HepG2 (cell line): ENCODE measurements around the gene PLLP. TPM values are rescaled to one million over a fixed set of nuclear protein-coding genes. Genes with fewer than 3 reads are reported as not detected.

Experiments
- ARNT ChIP-seq: fragments of 450-650 bp; IDR thresholded peaks from 2 replicates; pipeline ENCODE4 v1.6.1; 2017
- BRCA1 ChIP-seq: sonication (generic); formaldehyde crosslinking; IDR thresholded peaks from 2 replicates; pipeline ENCODE4 v1.4.0; 2020; ENCODE audit warnings: missing genetic modification reagents
- HNF1A ChIP-seq, 2 experiments: sonication (generic) in 1 of 2; formaldehyde crosslinking in 1 of 2; IDR thresholded peaks; 2 replicates each; pipeline versions ENCODE4 v1.4.0 to v1.6.1; 2016 to 2020; ENCODE audit warnings: borderline replicate concordance in 1 of 2, low read depth in 1 of 2, mild to moderate bottlenecking in 1 of 2, missing genetic modification reagents in 1 of 2
- HNRNPLL ChIP-seq: fragments of 200-400 bp; formaldehyde crosslinking; IDR thresholded peaks from 2 replicates; pipeline ENCODE4 v1.6.1; 2017; ENCODE audit warnings: mild to moderate bottlenecking, low read depth, low read length; ENCODE audit not compliant: poor library complexity, severe bottlenecking
- JUND ChIP-seq: sonication (generic); formaldehyde crosslinking; IDR thresholded peaks from 2 replicates; pipeline ENCODE4 v1.8.0; 2022; ENCODE audit warnings: mild to moderate bottlenecking, missing genetic modification reagents
- NFIB ChIP-seq: sonication (generic); formaldehyde crosslinking; IDR thresholded peaks from 2 replicates; pipeline ENCODE4 v1.9.0; 2021; ENCODE audit warnings: missing genetic modification reagents, mild to moderate bottlenecking, borderline replicate concordance
- NFKB2 ChIP-seq: sonication (generic); formaldehyde crosslinking; IDR thresholded peaks from 2 replicates; pipeline ENCODE4 v1.4.0; 2020; ENCODE audit warnings: missing genetic modification reagents, borderline replicate concordance
- TEAD2 ChIP-seq: sonication (generic); formaldehyde crosslinking; IDR thresholded peaks from 2 replicates; pipeline ENCODE4 v1.9.0; 2021; ENCODE audit warnings: missing genetic modification reagents
- THAP11 ChIP-seq: IDR thresholded peaks from 2 replicates; pipeline ENCODE4 v1.6.1; 2016; ENCODE audit warnings: missing biosample characterization, missing genetic modification reagents
- YY1 ChIP-seq: IDR thresholded peaks from 2 replicates; pipeline ENCODE4 v1.6.1; 2011; ENCODE audit warnings: low read length, low read depth, moderate library complexity, mild to moderate bottlenecking; ENCODE audit not compliant: insufficient read depth, insufficient replicate concordance
- ZKSCAN8 ChIP-seq: IDR thresholded peaks from 2 replicates; pipeline ENCODE4 v1.6.1; 2016; ENCODE audit warnings: borderline replicate concordance, missing genetic modification reagents, missing compliant biosample characterization
- ZNF17 ChIP-seq: sonication (generic); formaldehyde crosslinking; IDR thresholded peaks from 2 replicates; pipeline ENCODE4 v1.5.0; 2020; ENCODE audit warnings: mild to moderate bottlenecking, missing genetic modification reagents
- ZNF253 ChIP-seq: sonication (generic); formaldehyde crosslinking; IDR thresholded peaks from 2 replicates; pipeline ENCODE4 v1.8.0; 2022; ENCODE audit warnings: mild to moderate bottlenecking, missing genetic modification reagents, borderline replicate concordance
- ZNF710 ChIP-seq: sonication (generic); formaldehyde crosslinking; IDR thresholded peaks from 2 replicates; pipeline ENCODE4 v1.5.0; 2020; ENCODE audit warnings: mild to moderate bottlenecking, missing genetic modification reagents, borderline replicate concordance
- polyA plus RNA-seq, 8 experiments: library from polyadenylated mRNA; depleted of rRNA in 3 of 8; stranded (reverse) in 7 of 8; unstranded in 1 of 8; fragments of >200 nt; fragmentation: Illumina TruSeq in 4 of 8; extraction: Trizol in 4 of 8; gene quantifications; 2 replicates each; pipeline versions ENCODE4 v1.2.1 to v1.2.3, GENCODE V29; 2011 to 2016; ENCODE audit warnings: low read depth in 4 of 8, missing spikeins in 1 of 8, mixed read lengths in 1 of 8; ENCODE audit not compliant: insufficient read depth in 1 of 8
- total RNA-seq, 5 experiments: library from RNA; depleted of rRNA; stranded (reverse); fragments of >200 nt; fragmentation: Illumina TruSeq; extraction: Trizol; gene quantifications; 2 replicates each; pipeline ENCODE4 v1.2.3, GENCODE V29; 2016; ENCODE audit warnings: low read depth in 1 of 5
- TF ChIP-seq, protein P1 (sequence below): sonication (generic); formaldehyde crosslinking; IDR thresholded peaks from 2 replicates; pipeline ENCODE4 v1.8.1; 2023; ENCODE audit warnings: missing genetic modification reagents, mild to moderate bottlenecking, borderline replicate concordance
- TF ChIP-seq, protein P2 (sequence below): IDR thresholded peaks from 2 replicates; pipeline ENCODE4 v1.6.1; 2016; ENCODE audit warnings: missing compliant biosample characterization, missing genetic modification reagents, borderline replicate concordance
- TF ChIP-seq, protein P3 (sequence below): sonication (generic); formaldehyde crosslinking; IDR thresholded peaks from 2 replicates; pipeline ENCODE4 v1.4.0; 2020; ENCODE audit warnings: missing genetic modification reagents, low read depth, mild to moderate bottlenecking, borderline replicate concordance
- TF ChIP-seq, protein P4 (sequence below): sonication (generic); formaldehyde crosslinking; IDR thresholded peaks from 2 replicates; pipeline ENCODE4 v1.4.0; 2020; ENCODE audit warnings: missing genetic modification reagents, borderline replicate concordance

PLLP gene
- total and polyA plus RNA-seq, 2 of the 13 experiments (the other 11 are each of a cell fraction or from before 2014, with no cell fraction given): 60.6 to 127 TPM

DNA sequence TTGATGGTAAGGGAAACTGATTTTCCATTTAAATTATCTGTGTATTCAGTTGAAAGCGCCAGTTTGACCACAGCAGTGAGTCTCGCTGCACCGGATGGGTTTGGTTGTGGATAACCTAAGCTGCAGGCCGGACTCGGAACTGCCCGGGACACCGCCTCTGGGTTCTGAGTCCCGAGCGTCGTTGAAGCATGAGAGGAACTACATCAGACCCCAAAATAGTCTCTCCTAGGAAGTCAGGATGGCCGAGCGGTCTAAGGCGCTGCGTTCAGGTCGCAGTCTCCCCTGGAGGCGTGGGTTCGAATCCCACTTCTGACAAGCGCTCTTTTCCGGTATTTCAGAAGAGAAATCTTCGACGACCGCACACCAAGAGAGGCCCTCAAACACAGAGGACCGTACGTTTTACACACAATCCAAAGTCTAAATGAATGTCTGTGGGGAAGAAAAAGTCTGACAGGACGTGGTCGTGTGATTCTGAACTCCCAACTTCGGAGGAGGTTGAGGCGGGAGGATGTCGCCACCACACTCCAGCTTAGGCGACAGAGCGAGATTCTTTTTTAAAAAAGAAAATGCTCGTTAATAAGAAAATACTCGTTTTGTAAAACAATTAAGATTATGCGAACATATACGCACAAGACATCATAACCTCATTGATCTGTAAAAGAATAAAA lies 15.4 kb upstream of the PLLP start (continued):
- TF ChIP-seq, protein P1, sequence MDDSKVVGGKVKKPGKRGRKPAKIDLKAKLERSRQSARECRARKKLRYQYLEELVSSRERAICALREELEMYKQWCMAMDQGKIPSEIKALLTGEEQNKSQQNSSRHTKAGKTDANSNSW: 0 out of 2 replicates have a peak, but pooled peaks have one; percentile 54
- TF ChIP-seq ZNF17 (CRISPR knock-in tag): peak; percentile 89; the same call in 1 of the 2 replicates
- TF ChIP-seq, protein P2, sequence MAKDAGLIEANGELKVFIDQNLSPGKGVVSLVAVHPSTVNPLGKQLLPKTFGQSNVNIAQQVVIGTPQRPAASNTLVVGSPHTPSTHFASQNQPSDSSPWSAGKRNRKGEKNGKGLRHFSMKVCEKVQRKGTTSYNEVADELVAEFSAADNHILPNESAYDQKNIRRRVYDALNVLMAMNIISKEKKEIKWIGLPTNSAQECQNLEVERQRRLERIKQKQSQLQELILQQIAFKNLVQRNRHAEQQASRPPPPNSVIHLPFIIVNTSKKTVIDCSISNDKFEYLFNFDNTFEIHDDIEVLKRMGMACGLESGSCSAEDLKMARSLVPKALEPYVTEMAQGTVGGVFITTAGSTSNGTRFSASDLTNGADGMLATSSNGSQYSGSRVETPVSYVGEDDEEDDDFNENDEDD (CRISPR knock-in tag): peak; percentile 27; the same call in 1 of the 2 replicates
- peak; percentile 79 for TF ChIP-seq BRCA1
- no peak for TF ChIP-seq ARNT
- TF ChIP-seq NFKB2 (CRISPR knock-in tag): peak; percentile 52; the same call in 1 of the 2 replicates
- TF ChIP-seq ZNF253 (CRISPR knock-in tag): peak; percentile 24; the same call in 1 of the 2 replicates
- TF ChIP-seq ZNF710: peak; percentile 68
- peak; percentile 25 for TF ChIP-seq HNRNPLL
- TF ChIP-seq NFIB (CRISPR knock-in tag): no peak
- TF ChIP-seq THAP11 (CRISPR knock-in tag): peak; percentile 47
- TF ChIP-seq, protein P3, sequence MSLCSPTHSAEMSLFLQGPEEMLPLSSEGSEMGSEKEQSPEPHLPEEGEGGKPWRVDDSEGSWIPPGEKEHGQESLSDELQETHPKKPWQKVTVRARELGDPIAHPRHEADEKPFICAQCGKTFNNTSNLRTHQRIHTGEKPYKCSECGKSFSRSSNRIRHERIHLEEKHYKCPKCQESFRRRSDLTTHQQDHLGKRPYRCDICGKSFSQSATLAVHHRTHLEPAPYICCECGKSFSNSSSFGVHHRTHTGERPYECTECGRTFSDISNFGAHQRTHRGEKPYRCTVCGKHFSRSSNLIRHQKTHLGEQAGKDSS (CRISPR knock-in tag): peak; percentile 25; the same call in 1 of the 2 replicates
- TF ChIP-seq HNF1A (IDR thresholded peaks at IDR 0.05; ENCODE audit: low read depth): 0 out of 2 replicates have a peak, but pooled peaks have one; percentile 15
- 0 out of 2 replicates have a peak, but pooled peaks have one; percentile 21 for TF ChIP-seq HNF1A (CRISPR knock-in tag; IDR thresholded peaks at IDR 0.05; ENCODE audit: borderline replicate concordance)
- TF ChIP-seq, protein P4, sequence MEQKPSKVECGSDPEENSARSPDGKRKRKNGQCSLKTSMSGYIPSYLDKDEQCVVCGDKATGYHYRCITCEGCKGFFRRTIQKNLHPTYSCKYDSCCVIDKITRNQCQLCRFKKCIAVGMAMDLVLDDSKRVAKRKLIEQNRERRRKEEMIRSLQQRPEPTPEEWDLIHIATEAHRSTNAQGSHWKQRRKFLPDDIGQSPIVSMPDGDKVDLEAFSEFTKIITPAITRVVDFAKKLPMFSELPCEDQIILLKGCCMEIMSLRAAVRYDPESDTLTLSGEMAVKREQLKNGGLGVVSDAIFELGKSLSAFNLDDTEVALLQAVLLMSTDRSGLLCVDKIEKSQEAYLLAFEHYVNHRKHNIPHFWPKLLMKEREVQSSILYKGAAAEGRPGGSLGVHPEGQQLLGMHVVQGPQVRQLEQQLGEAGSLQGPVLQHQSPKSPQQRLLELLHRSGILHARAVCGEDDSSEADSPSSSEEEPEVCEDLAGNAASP: no peak; the same call in 1 of the 2 replicates
- TF ChIP-seq JUND (CRISPR knock-in tag): no peak
- TF ChIP-seq TEAD2 (CRISPR knock-in tag): no peak
- TF ChIP-seq ZKSCAN8 (CRISPR knock-in tag): peak; percentile 76
- TF ChIP-seq YY1: peak; percentile 57
